Measurements from ENCODE around the gene TGFBRAP1. TPM values are rescaled to one million over a fixed set of nuclear protein-coding genes. Genes with fewer than 3 reads are reported as not detected.

Gene TGFBRAP1
- total and polyA plus RNA-seq, 4 donors = 1.8 to 10.4 (median 6.8) TPM

DNA sequence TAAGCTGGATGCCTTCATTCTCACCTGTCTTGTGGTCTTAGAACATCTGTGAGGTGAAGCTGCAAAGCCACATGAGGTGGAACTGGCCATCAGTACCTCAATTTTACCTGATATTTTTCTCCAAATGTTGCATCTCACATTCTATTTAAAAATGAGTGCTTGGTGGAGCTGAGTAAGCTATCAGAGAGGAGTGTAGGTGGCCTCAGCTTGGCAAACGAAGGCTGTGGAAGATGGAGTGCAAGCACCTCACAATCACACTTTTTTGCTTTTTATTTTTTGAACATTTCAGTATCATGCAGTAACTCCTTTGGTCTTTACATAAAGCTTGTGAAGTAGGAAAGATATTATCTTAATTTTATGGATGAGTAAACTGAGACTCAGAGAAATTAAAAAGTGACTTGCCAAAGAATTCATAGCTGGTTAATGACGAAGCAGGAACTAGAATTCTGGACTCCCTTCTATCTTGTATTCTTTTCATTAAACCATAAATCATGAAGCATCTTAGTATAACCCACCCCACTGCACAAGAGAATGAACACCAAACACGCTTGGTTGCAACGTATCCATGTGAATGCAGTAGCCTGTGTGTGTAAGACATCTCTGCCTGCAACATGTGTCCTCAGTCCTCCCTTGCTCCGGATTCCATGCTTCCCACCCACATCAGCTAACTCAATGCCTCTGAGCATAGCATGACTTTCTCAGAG, 35.1 kb upstream of the TGFBRAP1 start:
- 83% methylated on average over 5 of the region's 5 CpGs for WGBS
- peaks cover 0 to under 1% (median 0%) of the 10 kb centered on the region in 4 donors for H3K4me1 ChIP-seq (ENCODE audit: control insufficient read depth in 4 of 4, insufficient read depth in 4 of 4, low read length in 3 of 4)
- H3K27ac ChIP-seq (ENCODE audit: low read depth in 1 of 2, low read length in 2 of 2) = no peak overlapping the region
- H3K9me3 ChIP-seq (ENCODE audit: control insufficient read depth in 4 of 4, low read length in 3 of 4) = no peaks in the 10 kb centered on the region
- DNase-seq (ENCODE audit: low spot score) = no peak
- peaks cover 0 to 2% (median 1%) of the 10 kb centered on the region in 4 donors for H3K36me3 ChIP-seq (ENCODE audit: control insufficient read depth in 4 of 4, insufficient read depth in 3 of 4, low read depth in 1 of 4, low read length in 3 of 4)
- H3K9ac ChIP-seq (ENCODE audit: low read depth in 1 of 2, low read length in 2 of 2) = no peak overlapping the region
- no peak overlapping the region for H3K4me3 ChIP-seq (ENCODE audit: low read depth in 1 of 3, low read length in 3 of 3)
- TF ChIP-seq GABPA (IDR thresholded peaks at IDR 0.05 in 1 of 2, conservative IDR thresholded peaks at IDR 0.05 in 1 of 2) = no peak
- TF ChIP-seq, protein P1, sequence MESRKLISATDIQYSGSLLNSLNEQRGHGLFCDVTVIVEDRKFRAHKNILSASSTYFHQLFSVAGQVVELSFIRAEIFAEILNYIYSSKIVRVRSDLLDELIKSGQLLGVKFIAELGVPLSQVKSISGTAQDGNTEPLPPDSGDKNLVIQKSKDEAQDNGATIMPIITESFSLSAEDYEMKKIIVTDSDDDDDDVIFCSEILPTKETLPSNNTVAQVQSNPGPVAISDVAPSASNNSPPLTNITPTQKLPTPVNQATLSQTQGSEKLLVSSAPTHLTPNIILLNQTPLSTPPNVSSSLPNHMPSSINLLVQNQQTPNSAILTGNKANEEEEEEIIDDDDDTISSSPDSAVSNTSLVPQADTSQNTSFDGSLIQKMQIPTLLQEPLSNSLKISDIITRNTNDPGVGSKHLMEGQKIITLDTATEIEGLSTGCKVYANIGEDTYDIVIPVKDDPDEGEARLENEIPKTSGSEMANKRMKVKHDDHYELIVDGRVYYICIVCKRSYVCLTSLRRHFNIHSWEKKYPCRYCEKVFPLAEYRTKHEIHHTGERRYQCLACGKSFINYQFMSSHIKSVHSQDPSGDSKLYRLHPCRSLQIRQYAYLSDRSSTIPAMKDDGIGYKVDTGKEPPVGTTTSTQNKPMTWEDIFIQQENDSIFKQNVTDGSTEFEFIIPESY (IDR thresholded peaks at IDR 0.05) = no peak
- TF ChIP-seq JUND (IDR thresholded peaks at IDR 0.05) = no peak
- TF ChIP-seq EGR1 (IDR thresholded peaks at IDR 0.05; ENCODE audit: low read depth in 2 of 2) = no peak
- no peak for TF ChIP-seq FOXA2 (IDR thresholded peaks at IDR 0.05)
- no peak for TF ChIP-seq TAF1 (conservative IDR thresholded peaks at IDR 0.05)
- TF ChIP-seq, protein P2, sequence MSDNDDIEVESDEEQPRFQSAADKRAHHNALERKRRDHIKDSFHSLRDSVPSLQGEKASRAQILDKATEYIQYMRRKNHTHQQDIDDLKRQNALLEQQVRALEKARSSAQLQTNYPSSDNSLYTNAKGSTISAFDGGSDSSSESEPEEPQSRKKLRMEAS (IDR thresholded peaks at IDR 0.05) = no peak
- TF ChIP-seq HNF4A (conservative IDR thresholded peaks at IDR 0.05) = no peak
- TF ChIP-seq HNF4G (IDR thresholded peaks at IDR 0.05) = no peak
- TF ChIP-seq NR2F2 (IDR thresholded peaks at IDR 0.05) = no peak
- no peak for TF ChIP-seq RAD21 (IDR thresholded peaks at IDR 0.05)
- TF ChIP-seq FOXA1 (IDR thresholded peaks at IDR 0.05) = no peak
- no peaks in the 10 kb centered on the region for H3K27me3 ChIP-seq (ENCODE audit: control insufficient read depth in 4 of 4, insufficient read depth in 4 of 4, low read length in 3 of 4)

DNA sequence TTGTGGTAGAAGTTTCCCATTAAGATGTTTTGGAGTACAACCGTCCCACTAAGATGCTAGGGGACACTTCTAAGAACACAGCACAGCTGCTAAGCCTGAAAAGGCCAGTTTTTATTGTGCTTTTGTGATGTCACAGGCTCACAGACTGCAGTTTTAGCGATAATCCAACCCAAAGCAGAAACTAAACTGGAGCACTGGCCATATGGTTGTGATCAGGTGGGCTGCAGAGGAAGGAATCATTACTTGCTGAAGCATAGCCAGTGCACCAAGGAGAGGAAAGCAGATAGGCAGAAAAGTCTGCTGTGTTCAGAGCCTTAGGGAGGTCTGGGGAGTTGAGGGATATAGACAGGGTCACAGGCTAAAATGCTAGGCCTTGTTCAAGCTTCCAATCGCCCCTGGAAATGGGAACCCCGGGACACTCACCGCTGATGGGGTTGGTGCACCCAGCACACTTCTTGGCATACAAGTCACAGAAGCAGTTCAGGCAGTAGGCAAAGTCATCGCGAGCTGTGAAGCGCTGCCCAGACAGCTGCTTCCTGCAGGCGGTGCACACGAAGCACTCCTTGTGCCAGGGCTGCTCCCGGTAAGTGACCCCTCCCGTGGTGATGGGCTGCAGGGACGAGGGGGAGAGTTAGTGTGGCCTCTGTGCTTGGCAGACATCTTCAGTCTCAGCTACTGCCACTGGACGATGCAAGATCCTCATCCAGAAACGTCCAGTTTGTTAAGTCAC, 33.5 kb upstream of the TGFBRAP1 start:
- Histone ChIP-seq H3K27ac (ENCODE audit: low read depth in 1 of 2, low read length in 2 of 2) (no peak overlapping the region), H3K27me3 (ENCODE audit: control insufficient read depth in 4 of 4, insufficient read depth in 4 of 4, low read length in 3 of 4) (no peaks in the 10 kb centered on the region), H3K9me3 (ENCODE audit: control insufficient read depth in 4 of 4, low read length in 3 of 4) (no peaks in the 10 kb centered on the region), H3K9ac (ENCODE audit: low read depth in 1 of 2, low read length in 2 of 2) (no peak overlapping the region), H3K4me1 (ENCODE audit: control insufficient read depth in 4 of 4, insufficient read depth in 4 of 4, low read length in 3 of 4) (peaks cover 0 to 9% (median 6%) of the 10 kb centered on the region in 4 donors), H3K36me3 (ENCODE audit: control insufficient read depth in 4 of 4, insufficient read depth in 3 of 4, low read depth in 1 of 4, low read length in 3 of 4) (peaks cover 0 to 2% (median 2%) of the 10 kb centered on the region in 4 donors), H3K4me3 (ENCODE audit: low read depth in 1 of 3, low read length in 3 of 3) (no peak overlapping the region)
- WGBS = 75% methylated on average over 15 of the region's 15 CpGs
- TF ChIP-seq, protein P3, sequence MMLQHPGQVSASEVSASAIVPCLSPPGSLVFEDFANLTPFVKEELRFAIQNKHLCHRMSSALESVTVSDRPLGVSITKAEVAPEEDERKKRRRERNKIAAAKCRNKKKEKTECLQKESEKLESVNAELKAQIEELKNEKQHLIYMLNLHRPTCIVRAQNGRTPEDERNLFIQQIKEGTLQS (IDR thresholded peaks at IDR 0.05) = no peak
- TF ChIP-seq GABPA (IDR thresholded peaks at IDR 0.05 in 1 of 2, conservative IDR thresholded peaks at IDR 0.05 in 1 of 2) (no peak), EGR1 (IDR thresholded peaks at IDR 0.05; ENCODE audit: low read depth in 2 of 2) (no peak), RXRA (IDR thresholded peaks at IDR 0.05) (no peak), NR2F2 (IDR thresholded peaks at IDR 0.05) (no peak), FOXA2 (IDR thresholded peaks at IDR 0.05) (no peak), RAD21 (IDR thresholded peaks at IDR 0.05) (no peak), TAF1 (conservative IDR thresholded peaks at IDR 0.05) (no peak), HNF4G (IDR thresholded peaks at IDR 0.05) (no peak), SP1 (IDR thresholded peaks at IDR 0.05) (no peak), YY1 (IDR thresholded peaks at IDR 0.05) (no peak), HNF4A (conservative IDR thresholded peaks at IDR 0.05) (no peak), FOXA1 (IDR thresholded peaks at IDR 0.05) (no peak), JUND (IDR thresholded peaks at IDR 0.05) (no peak)
- TF ChIP-seq, protein P4, sequence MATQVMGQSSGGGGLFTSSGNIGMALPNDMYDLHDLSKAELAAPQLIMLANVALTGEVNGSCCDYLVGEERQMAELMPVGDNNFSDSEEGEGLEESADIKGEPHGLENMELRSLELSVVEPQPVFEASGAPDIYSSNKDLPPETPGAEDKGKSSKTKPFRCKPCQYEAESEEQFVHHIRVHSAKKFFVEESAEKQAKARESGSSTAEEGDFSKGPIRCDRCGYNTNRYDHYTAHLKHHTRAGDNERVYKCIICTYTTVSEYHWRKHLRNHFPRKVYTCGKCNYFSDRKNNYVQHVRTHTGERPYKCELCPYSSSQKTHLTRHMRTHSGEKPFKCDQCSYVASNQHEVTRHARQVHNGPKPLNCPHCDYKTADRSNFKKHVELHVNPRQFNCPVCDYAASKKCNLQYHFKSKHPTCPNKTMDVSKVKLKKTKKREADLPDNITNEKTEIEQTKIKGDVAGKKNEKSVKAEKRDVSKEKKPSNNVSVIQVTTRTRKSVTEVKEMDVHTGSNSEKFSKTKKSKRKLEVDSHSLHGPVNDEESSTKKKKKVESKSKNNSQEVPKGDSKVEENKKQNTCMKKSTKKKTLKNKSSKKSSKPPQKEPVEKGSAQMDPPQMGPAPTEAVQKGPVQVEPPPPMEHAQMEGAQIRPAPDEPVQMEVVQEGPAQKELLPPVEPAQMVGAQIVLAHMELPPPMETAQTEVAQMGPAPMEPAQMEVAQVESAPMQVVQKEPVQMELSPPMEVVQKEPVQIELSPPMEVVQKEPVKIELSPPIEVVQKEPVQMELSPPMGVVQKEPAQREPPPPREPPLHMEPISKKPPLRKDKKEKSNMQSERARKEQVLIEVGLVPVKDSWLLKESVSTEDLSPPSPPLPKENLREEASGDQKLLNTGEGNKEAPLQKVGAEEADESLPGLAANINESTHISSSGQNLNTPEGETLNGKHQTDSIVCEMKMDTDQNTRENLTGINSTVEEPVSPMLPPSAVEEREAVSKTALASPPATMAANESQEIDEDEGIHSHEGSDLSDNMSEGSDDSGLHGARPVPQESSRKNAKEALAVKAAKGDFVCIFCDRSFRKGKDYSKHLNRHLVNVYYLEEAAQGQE (IDR thresholded peaks at IDR 0.05) = no peak
- TF ChIP-seq, protein P5, sequence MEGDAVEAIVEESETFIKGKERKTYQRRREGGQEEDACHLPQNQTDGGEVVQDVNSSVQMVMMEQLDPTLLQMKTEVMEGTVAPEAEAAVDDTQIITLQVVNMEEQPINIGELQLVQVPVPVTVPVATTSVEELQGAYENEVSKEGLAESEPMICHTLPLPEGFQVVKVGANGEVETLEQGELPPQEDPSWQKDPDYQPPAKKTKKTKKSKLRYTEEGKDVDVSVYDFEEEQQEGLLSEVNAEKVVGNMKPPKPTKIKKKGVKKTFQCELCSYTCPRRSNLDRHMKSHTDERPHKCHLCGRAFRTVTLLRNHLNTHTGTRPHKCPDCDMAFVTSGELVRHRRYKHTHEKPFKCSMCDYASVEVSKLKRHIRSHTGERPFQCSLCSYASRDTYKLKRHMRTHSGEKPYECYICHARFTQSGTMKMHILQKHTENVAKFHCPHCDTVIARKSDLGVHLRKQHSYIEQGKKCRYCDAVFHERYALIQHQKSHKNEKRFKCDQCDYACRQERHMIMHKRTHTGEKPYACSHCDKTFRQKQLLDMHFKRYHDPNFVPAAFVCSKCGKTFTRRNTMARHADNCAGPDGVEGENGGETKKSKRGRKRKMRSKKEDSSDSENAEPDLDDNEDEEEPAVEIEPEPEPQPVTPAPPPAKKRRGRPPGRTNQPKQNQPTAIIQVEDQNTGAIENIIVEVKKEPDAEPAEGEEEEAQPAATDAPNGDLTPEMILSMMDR (IDR thresholded peaks at IDR 0.05; ENCODE audit: low read depth, low read length, missing input control) = no peak
- TF ChIP-seq, protein P2 (IDR thresholded peaks at IDR 0.05) = no peak
- TF ChIP-seq, protein P1 (IDR thresholded peaks at IDR 0.05) = no peak
- DNase-seq (ENCODE audit: low spot score) = no peak

Measured in liver (tissue), 9 donors.